Liver (tissue), 9 donors: Measurements from ENCODE around the gene MOB3C. TPM values are rescaled to one million over a fixed set of nuclear protein-coding genes. Genes with fewer than 3 reads are reported as not detected.

Experiments used
- DNase-seq: peaks from one replicate; pipeline ENCODE4 v3.0.0-alpha.2; 2017; ENCODE audit warnings: low spot score
- H3K27ac ChIP-seq, 2 donors: one replicate each; pipeline ENCODE4 v1.7.0; 2013; ENCODE audit warnings: inconsistent platforms in 2 of 2, low read length in 2 of 2, control low read depth in 1 of 2, low read depth in 1 of 2, mild to moderate bottlenecking in 1 of 2
- H3K27me3 ChIP-seq, 4 donors: one replicate each; pipeline versions ENCODE4 v1.6.1 to v1.7.0; 2013; ENCODE audit warnings: low read length in 3 of 4, inconsistent platforms in 1 of 4, mild to moderate bottlenecking in 1 of 4, moderate library complexity in 1 of 4; ENCODE audit not compliant: control insufficient read depth in 4 of 4, insufficient read depth in 4 of 4
- H3K36me3 ChIP-seq, 4 donors: one replicate each; pipeline versions ENCODE4 v1.6.1 to v1.7.0; 2013; ENCODE audit warnings: low read length in 3 of 4, mild to moderate bottlenecking in 3 of 4, low read depth in 1 of 4, moderate library complexity in 1 of 4; ENCODE audit not compliant: control insufficient read depth in 4 of 4, insufficient read depth in 3 of 4
- H3K4me1 ChIP-seq, 4 donors: one replicate each; pipeline versions ENCODE4 v1.6.1 to v1.7.0; 2013; ENCODE audit warnings: low read length in 3 of 4, mild to moderate bottlenecking in 3 of 4, moderate library complexity in 1 of 4; ENCODE audit not compliant: control insufficient read depth in 4 of 4, insufficient read depth in 4 of 4
- H3K4me3 ChIP-seq, 3 donors: one replicate each; pipeline versions ENCODE4 v1.6.1 to v1.7.0; 2013; ENCODE audit warnings: low read length in 3 of 3, control low read depth in 1 of 3, low read depth in 1 of 3, mild to moderate bottlenecking in 1 of 3
- H3K9ac ChIP-seq, 2 donors: one replicate each; pipeline ENCODE4 v1.7.0; 2013; ENCODE audit warnings: low read length in 2 of 2, mild to moderate bottlenecking in 2 of 2, moderate library complexity in 2 of 2, control low read depth in 1 of 2, low read depth in 1 of 2
- H3K9me3 ChIP-seq, 4 donors: one replicate each; pipeline versions ENCODE4 v1.6.1 to v1.7.0; 2013; ENCODE audit warnings: low read length in 3 of 4; ENCODE audit not compliant: control insufficient read depth in 4 of 4
- ATF3 ChIP-seq: IDR thresholded peaks from 2 replicates; pipeline ENCODE4 v1.6.1; 2016; ENCODE audit warnings: antibody characterized with exemption
- EGR1 ChIP-seq, 2 donors: IDR thresholded peaks; 2 replicates each; pipeline ENCODE4 v1.6.1; 2016 to 2018; ENCODE audit warnings: antibody characterized with exemption in 2 of 2, low read depth in 2 of 2
- FOXA1 ChIP-seq: IDR thresholded peaks from 2 replicates; pipeline ENCODE4 v1.6.1; 2016; ENCODE audit warnings: antibody characterized with exemption
- FOXA2 ChIP-seq: IDR thresholded peaks from 2 replicates; pipeline ENCODE4 v1.6.1; 2016; ENCODE audit warnings: antibody characterized with exemption
- GABPA ChIP-seq, 2 donors: IDR thresholded peaks in 1 of 2; conservative IDR thresholded peaks in 1 of 2; 2 replicates each; pipeline ENCODE4 v1.6.1; 2016; ENCODE audit warnings: antibody characterized with exemption in 2 of 2, mild to moderate bottlenecking in 1 of 2, moderate library complexity in 1 of 2
- HNF4A ChIP-seq, 2 donors: conservative IDR thresholded peaks; 2 replicates each; pipeline ENCODE4 v1.6.1; 2016; ENCODE audit warnings: antibody characterized with exemption in 2 of 2, mild to moderate bottlenecking in 2 of 2
- HNF4G ChIP-seq: IDR thresholded peaks from 2 replicates; pipeline ENCODE4 v1.6.1; 2016; ENCODE audit warnings: antibody characterized with exemption
- JUND ChIP-seq, 2 donors: IDR thresholded peaks; 2 replicates each; pipeline ENCODE4 v1.6.1; 2016; ENCODE audit warnings: antibody characterized with exemption in 2 of 2
- MAX ChIP-seq: IDR thresholded peaks from 2 replicates; pipeline ENCODE4 v1.6.1; 2016; ENCODE audit warnings: antibody characterized with exemption
- NR2F2 ChIP-seq: IDR thresholded peaks from 2 replicates; pipeline ENCODE4 v1.6.1; 2016; ENCODE audit warnings: antibody characterized with exemption
- RAD21 ChIP-seq, 2 donors: IDR thresholded peaks; 2 replicates each; pipeline ENCODE4 v1.6.1; 2016; ENCODE audit warnings: antibody characterized with exemption in 2 of 2, mild to moderate bottlenecking in 2 of 2
- RXRA ChIP-seq, 2 donors: IDR thresholded peaks; 2 replicates each; pipeline ENCODE4 v1.6.1; 2017 to 2018; ENCODE audit warnings: antibody characterized with exemption in 2 of 2, mild to moderate bottlenecking in 1 of 2
- SP1 ChIP-seq: IDR thresholded peaks from 2 replicates; pipeline ENCODE4 v1.6.1; 2018; ENCODE audit warnings: antibody characterized with exemption, mild to moderate bottlenecking
- TAF1 ChIP-seq: conservative IDR thresholded peaks from 2 replicates; pipeline ENCODE4 v1.6.1; 2016; ENCODE audit warnings: antibody characterized with exemption, mild to moderate bottlenecking
- YY1 ChIP-seq: IDR thresholded peaks from 2 replicates; pipeline ENCODE4 v1.6.1; 2016; ENCODE audit warnings: antibody characterized with exemption, mild to moderate bottlenecking
- WGBS: extraction: QIAGEN DNeasy Blood & Tissue Kit; methylation state at CpG from one replicate; pipeline ENCODE4 v1.1.7; 2013; 5-methylcytosine and 5-hydroxymethylcytosine counted together
- polyA plus RNA-seq, 2 donors: library from polyadenylated mRNA; stranded (reverse) in 1 of 2; unstranded in 1 of 2; fragments of 200-250 nt in 1 of 2; fragments of >200 nt in 1 of 2; fragmentation: Nextera tagmentation in 1 of 2; extraction: Ambion mirVana in 1 of 2; gene quantifications; one replicate each; pipeline versions ENCODE4 v1.2.1 to v1.2.3, GENCODE V29; 2013 to 2015
- total RNA-seq, 2 donors: library from RNA; depleted of rRNA; stranded (reverse); fragments of >200 nt; gene quantifications; one replicate each; pipeline ENCODE4 v1.2.3, GENCODE V29; 2014
- TF ChIP-seq, protein P1 (sequence below): fragments of 150-350 bp; IDR thresholded peaks from 2 replicates; pipeline ENCODE4 v1.5.1; 2017; ENCODE audit warnings: improper control_type of control experiment, low read depth, low read length; ENCODE audit not compliant: missing input control
- TF ChIP-seq, protein P2 (sequence below): IDR thresholded peaks from 2 replicates; pipeline ENCODE4 v1.6.1; 2016; ENCODE audit warnings: antibody characterized with exemption, mild to moderate bottlenecking
- TF ChIP-seq, protein P3 (sequence below): IDR thresholded peaks from 2 replicates; pipeline ENCODE4 v1.6.1; 2016; ENCODE audit warnings: antibody characterized with exemption
- donor health status: healthy.
- donor health status: healthy.
- donor health status: healthy.
- donor health status: healthy.
- donor health status: healthy.

The MOB3C gene
- total and polyA plus RNA-seq, 4 donors: 2.3 to 7.9 (median 5.4) TPM

DNA sequence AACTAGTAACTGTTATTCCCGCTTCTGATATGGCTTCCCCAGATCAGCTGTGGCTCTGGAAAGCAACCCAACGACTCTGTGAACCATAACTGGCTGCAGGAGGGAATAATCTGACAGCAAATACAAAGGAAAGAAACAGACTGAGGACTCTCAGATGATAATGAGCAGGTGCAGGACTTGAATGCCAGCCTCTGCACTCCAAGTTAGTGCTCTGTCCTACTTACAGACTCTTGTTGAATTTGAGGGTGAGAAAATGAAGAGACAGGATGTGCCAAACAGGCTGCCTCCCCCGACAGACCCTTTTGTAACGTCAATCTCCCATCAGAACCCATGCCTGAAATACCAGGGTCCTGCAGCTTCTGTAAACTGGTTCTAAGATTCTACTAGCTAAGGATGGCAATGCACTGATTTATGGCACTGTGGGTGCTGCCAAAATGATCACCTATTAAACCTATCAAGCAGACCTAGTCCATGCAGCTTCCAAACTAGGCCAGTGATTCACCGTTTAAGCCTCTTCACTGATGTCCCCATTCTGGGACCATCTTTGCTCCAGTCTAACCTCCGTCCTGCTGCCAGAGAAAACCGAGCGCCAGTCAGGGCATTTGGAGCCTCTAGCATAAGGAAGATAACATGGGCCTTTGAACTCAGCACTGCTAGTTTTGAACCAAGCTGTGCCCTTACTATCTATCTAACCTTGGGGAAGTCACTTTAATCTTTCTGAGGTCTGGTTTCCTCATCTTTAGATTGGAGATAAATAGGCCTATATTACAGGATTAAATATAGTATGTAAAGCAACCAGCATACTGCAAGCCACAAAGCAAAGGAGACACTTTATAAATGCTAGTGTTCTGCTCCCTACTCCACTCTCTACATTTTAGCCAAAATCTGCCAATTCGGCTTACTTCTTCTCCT, 17.3 kb downstream of the MOB3C start:
- Histone ChIP-seq H3K4me3 (no peak overlapping the region), H3K36me3 (no peaks in the 10 kb centered on the region), H3K9me3 (no peaks in the 10 kb centered on the region), H3K27me3 (no peaks in the 10 kb centered on the region), H3K9ac (no peak overlapping the region), H3K27ac (no peak overlapping the region), H3K4me1 (peaks cover 0 to 10% (median 6%) of the 10 kb centered on the region in 4 donors)
- WGBS: 90% methylated on average over 9 of the region's 9 CpGs
- DNase-seq: no peak
- TF ChIP-seq HNF4G: no peak
- no peak for TF ChIP-seq JUND (IDR thresholded peaks at IDR 0.05)
- TF ChIP-seq, protein P1, sequence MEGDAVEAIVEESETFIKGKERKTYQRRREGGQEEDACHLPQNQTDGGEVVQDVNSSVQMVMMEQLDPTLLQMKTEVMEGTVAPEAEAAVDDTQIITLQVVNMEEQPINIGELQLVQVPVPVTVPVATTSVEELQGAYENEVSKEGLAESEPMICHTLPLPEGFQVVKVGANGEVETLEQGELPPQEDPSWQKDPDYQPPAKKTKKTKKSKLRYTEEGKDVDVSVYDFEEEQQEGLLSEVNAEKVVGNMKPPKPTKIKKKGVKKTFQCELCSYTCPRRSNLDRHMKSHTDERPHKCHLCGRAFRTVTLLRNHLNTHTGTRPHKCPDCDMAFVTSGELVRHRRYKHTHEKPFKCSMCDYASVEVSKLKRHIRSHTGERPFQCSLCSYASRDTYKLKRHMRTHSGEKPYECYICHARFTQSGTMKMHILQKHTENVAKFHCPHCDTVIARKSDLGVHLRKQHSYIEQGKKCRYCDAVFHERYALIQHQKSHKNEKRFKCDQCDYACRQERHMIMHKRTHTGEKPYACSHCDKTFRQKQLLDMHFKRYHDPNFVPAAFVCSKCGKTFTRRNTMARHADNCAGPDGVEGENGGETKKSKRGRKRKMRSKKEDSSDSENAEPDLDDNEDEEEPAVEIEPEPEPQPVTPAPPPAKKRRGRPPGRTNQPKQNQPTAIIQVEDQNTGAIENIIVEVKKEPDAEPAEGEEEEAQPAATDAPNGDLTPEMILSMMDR: no peak

GRCh38 chr1:46596846-46597245, 19.8 kb downstream of the MOB3C start:
- Histone ChIP-seq H3K4me3 (no peak overlapping the region), H3K9ac (no peak overlapping the region), H3K36me3 (peaks cover 11 to 20% (median 16%) of the 10 kb centered on the region in 4 donors), H3K27ac (no peak overlapping the region), H3K27me3 (no peaks in the 10 kb centered on the region), H3K4me1 (no peaks in the 10 kb centered on the region), H3K9me3 (no peaks in the 10 kb centered on the region)
- WGBS: 97% methylated on average over 3 of the region's 3 CpGs
- no peak for DNase-seq
- TF ChIP-seq YY1: no peak
- TF ChIP-seq TAF1: no peak
- TF ChIP-seq NR2F2: no peak
- no peak for TF ChIP-seq FOXA1
- TF ChIP-seq ATF3: no peak
- TF ChIP-seq GABPA (IDR thresholded peaks at IDR 0.05 in 1 of 2, conservative IDR thresholded peaks at IDR 0.05 in 1 of 2): no peak
- TF ChIP-seq RXRA (IDR thresholded peaks at IDR 0.05): no peak
- TF ChIP-seq, protein P1: no peak
- TF ChIP-seq, protein P2, sequence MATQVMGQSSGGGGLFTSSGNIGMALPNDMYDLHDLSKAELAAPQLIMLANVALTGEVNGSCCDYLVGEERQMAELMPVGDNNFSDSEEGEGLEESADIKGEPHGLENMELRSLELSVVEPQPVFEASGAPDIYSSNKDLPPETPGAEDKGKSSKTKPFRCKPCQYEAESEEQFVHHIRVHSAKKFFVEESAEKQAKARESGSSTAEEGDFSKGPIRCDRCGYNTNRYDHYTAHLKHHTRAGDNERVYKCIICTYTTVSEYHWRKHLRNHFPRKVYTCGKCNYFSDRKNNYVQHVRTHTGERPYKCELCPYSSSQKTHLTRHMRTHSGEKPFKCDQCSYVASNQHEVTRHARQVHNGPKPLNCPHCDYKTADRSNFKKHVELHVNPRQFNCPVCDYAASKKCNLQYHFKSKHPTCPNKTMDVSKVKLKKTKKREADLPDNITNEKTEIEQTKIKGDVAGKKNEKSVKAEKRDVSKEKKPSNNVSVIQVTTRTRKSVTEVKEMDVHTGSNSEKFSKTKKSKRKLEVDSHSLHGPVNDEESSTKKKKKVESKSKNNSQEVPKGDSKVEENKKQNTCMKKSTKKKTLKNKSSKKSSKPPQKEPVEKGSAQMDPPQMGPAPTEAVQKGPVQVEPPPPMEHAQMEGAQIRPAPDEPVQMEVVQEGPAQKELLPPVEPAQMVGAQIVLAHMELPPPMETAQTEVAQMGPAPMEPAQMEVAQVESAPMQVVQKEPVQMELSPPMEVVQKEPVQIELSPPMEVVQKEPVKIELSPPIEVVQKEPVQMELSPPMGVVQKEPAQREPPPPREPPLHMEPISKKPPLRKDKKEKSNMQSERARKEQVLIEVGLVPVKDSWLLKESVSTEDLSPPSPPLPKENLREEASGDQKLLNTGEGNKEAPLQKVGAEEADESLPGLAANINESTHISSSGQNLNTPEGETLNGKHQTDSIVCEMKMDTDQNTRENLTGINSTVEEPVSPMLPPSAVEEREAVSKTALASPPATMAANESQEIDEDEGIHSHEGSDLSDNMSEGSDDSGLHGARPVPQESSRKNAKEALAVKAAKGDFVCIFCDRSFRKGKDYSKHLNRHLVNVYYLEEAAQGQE: no peak
- TF ChIP-seq RAD21 (IDR thresholded peaks at IDR 0.05): no peak
- no peak for TF ChIP-seq JUND (IDR thresholded peaks at IDR 0.05)
- TF ChIP-seq MAX: no peak
- no peak for TF ChIP-seq EGR1 (IDR thresholded peaks at IDR 0.05; ENCODE audit: low read depth in 2 of 2)
- TF ChIP-seq, protein P3, sequence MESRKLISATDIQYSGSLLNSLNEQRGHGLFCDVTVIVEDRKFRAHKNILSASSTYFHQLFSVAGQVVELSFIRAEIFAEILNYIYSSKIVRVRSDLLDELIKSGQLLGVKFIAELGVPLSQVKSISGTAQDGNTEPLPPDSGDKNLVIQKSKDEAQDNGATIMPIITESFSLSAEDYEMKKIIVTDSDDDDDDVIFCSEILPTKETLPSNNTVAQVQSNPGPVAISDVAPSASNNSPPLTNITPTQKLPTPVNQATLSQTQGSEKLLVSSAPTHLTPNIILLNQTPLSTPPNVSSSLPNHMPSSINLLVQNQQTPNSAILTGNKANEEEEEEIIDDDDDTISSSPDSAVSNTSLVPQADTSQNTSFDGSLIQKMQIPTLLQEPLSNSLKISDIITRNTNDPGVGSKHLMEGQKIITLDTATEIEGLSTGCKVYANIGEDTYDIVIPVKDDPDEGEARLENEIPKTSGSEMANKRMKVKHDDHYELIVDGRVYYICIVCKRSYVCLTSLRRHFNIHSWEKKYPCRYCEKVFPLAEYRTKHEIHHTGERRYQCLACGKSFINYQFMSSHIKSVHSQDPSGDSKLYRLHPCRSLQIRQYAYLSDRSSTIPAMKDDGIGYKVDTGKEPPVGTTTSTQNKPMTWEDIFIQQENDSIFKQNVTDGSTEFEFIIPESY: no peak
- TF ChIP-seq FOXA2: no peak
- TF ChIP-seq SP1: no peak
- TF ChIP-seq HNF4A (conservative IDR thresholded peaks at IDR 0.05): no peak
- TF ChIP-seq HNF4G: no peak
